HL-60 (cell line): ENCODE results near the gene TMEM31.

Experiments
- DNase-seq, 2 experiments: peaks; one replicate each; pipeline ENCODE4 v3.0.0-alpha.2; 2010 to 2020; ENCODE audit warnings: low read depth in 1 of 2, low spot score in 1 of 2
- H3K27ac ChIP-seq: fragments of 250-450 bp; sonication (Bioruptor Pico); replicated peaks from 2 replicates; pipeline ENCODE4 v1.5.1; 2020; ENCODE audit warnings: mild to moderate bottlenecking, moderate library complexity
- H3K27me3 ChIP-seq: fragments of 250-450 bp; sonication (Bioruptor Pico); 2 replicates; pipeline ENCODE4 v1.5.1; 2021; ENCODE audit warnings: mild to moderate bottlenecking, moderate library complexity; ENCODE audit not compliant: insufficient read depth, poor library complexity, severe bottlenecking
- H3K4me3 ChIP-seq: replicated peaks from 2 replicates; pipeline ENCODE4 v1.5.1; 2011; ENCODE audit warnings: mild to moderate bottlenecking, control low read depth, low read length; ENCODE audit not compliant: insufficient read depth
- CTCF ChIP-seq: IDR thresholded peaks from one replicate; pipeline ENCODE4 v1.5.1; 2011; ENCODE audit warnings: low read length, control low read depth, inconsistent platforms; ENCODE audit not compliant: insufficient read depth
- GABPA ChIP-seq: IDR thresholded peaks from 2 replicates; pipeline ENCODE4 v1.6.1; 2012; ENCODE audit warnings: low read depth
- POLR2AphosphoS5 ChIP-seq: IDR thresholded peaks from 2 replicates; pipeline ENCODE4 v1.6.1; 2012; ENCODE audit warnings: low read depth
- REST ChIP-seq: IDR thresholded peaks from 2 replicates; pipeline ENCODE4 v1.6.1; 2012; ENCODE audit warnings: low read depth; ENCODE audit not compliant: insufficient replicate concordance
- SPI1 ChIP-seq: IDR thresholded peaks from 2 replicates; pipeline ENCODE4 v1.6.1; 2012; ENCODE audit warnings: low read depth, mild to moderate bottlenecking, borderline replicate concordance

TMEM31 gene

GRCh38 chrX:103729015-103729414, 18.3 kb downstream of the TMEM31 start:
- H3K4me3 ChIP-seq: no peak overlapping the region
- H3K27ac ChIP-seq: no peak overlapping the region
- peaks cover 2% of the 10 kb centered on the region for H3K27me3 ChIP-seq
- no peak for DNase-seq
- TF ChIP-seq SPI1 (no peak), CTCF (no peak), POLR2AphosphoS5 (no peak), REST (no peak), GABPA (no peak)

DNA sequence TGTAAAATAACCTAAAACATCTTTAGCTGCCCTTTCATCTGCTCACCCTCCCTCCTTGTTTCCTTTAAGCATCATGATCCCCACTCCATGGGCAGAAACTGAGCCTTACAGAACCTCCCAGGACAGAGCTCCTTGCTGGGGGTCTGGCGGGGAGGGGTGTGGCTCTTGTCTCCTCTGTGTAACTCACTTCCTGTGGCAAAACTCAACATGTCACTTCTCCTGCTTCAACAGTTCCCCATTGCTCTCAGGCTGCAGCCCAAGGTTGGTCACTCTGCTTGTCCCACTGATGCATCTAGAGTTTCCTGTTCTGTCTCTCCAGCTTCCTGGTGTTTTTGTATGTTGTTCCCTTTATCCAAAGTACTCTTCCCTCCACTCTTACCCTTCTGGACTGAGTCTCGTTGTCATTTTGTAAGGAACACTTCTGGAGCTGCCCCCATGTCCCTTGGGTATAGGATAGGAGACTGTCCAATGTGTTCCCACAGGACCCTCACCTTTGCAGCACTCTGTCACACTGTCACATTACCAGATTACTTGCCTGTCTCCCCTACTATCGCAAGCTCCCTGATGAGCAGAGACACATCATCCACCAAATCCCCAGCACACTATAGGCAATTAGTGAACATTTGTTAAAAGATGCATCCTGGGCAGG, 19.6 kb downstream of the TMEM31 start:
- TF ChIP-seq SPI1: no peak
- TF ChIP-seq GABPA: no peak
- no peak for TF ChIP-seq REST
- TF ChIP-seq POLR2AphosphoS5: no peak
- no peak for TF ChIP-seq CTCF
- DNase-seq: no peak
- no peak overlapping the region for H3K27ac ChIP-seq
- no peak overlapping the region for H3K4me3 ChIP-seq
- peaks cover 2% of the 10 kb centered on the region for H3K27me3 ChIP-seq

GRCh38 chrX:103730796-103731493, 20.2 kb downstream of the TMEM31 start:
- H3K27ac ChIP-seq: no peak overlapping the region
- no peak overlapping the region for H3K4me3 ChIP-seq
- TF ChIP-seq CTCF (no peak), SPI1 (no peak), REST (no peak), GABPA (no peak), POLR2AphosphoS5 (no peak)
- no peak for DNase-seq
- H3K27me3 ChIP-seq: peaks cover 2% of the 10 kb centered on the region
